Astrocyte of the hippocampus (primary cell): ENCODE measurements around the gene LHCGR.

Experiments used
- DNase-seq: peaks from one replicate; pipeline ENCODE4 v3.0.0; 2011; ENCODE audit warnings: low read depth, low spot score

Gene LHCGR

GRCh38 chr2:48755473-48755872 lies at the start of gene LHCGR:
TSS of gene LHCGR (minus strand) at chr2:48755724. CDS start at chr2:48755671, 53 bp downstream.
- peak; percentile 59 for DNase-seq

GRCh38 chr2:48799601-48800000 lies 44.1 kb upstream of the LHCGR start:
- DNase-seq: no peak

GRCh38 chr2:48795065-48795464 lies 39.5 kb upstream of the LHCGR start:
- no peak for DNase-seq

GRCh38 chr2:48793671-48794070 lies 38.1 kb upstream of the LHCGR start:
- no peak for DNase-seq

- no peak for DNase-seq
Observed at GRCh38 chr2:48792030-48792429, 36.5 kb upstream of the LHCGR start.

- no peak for DNase-seq
Observed at GRCh38 chr2:48790407-48791170, 35.1 kb upstream of the LHCGR start.

GRCh38 chr2:48787580-48787979 lies 32.1 kb upstream of the LHCGR start:
- no peak for DNase-seq

- DNase-seq: no peak
Observed at GRCh38 chr2:48781366-48781765, 25.8 kb upstream of the LHCGR start.

- no peak for DNase-seq
Observed at GRCh38 chr2:48779019-48779716, 23.6 kb upstream of the LHCGR start.

GRCh38 chr2:48774251-48774650 lies 18.7 kb upstream of the LHCGR start:
- no peak for DNase-seq

GRCh38 chr2:48771241-48772014 lies 15.9 kb upstream of the LHCGR start:
- no peak for DNase-seq

- DNase-seq: no peak
Observed at GRCh38 chr2:48770181-48770580, 14.7 kb upstream of the LHCGR start.

GRCh38 chr2:48768669-48769068 lies 13.1 kb upstream of the LHCGR start:
- no peak for DNase-seq

GRCh38 chr2:48767330-48767729 lies 11.8 kb upstream of the LHCGR start:
- DNase-seq: no peak

GRCh38 chr2:48760826-48761225 lies 5.3 kb upstream of the LHCGR start:
- DNase-seq: no peak

- no peak for DNase-seq
Observed at GRCh38 chr2:48759682-48760081, 4.2 kb upstream of the LHCGR start.

GRCh38 chr2:48756289-48756688 lies 765 bp upstream of the LHCGR start:
- no peak for DNase-seq

- DNase-seq: no peak
Observed at GRCh38 chr2:48754874-48755273, 650 bp downstream of the LHCGR start.

- DNase-seq: no peak
Observed at GRCh38 chr2:48753228-48753627, 2.3 kb downstream of the LHCGR start.

GRCh38 chr2:48750128-48750739 lies 5.3 kb downstream of the LHCGR start:
- no peak for DNase-seq

- no peak for DNase-seq
Observed at GRCh38 chr2:48749291-48750127, 6.0 kb downstream of the LHCGR start.
